DLD1 (cell line): ENCODE data around the gene STPG1.

Source experiments
- in situ Hi-C: cut with HindIII; loops from 2 replicates; pipeline ENCODE4 v1.10.0; 2017; ENCODE audit warnings: low sequenced_read_pairs

STPG1 gene

GRCh38 chr1:24322470-24323177, 91.0 kb downstream of the STPG1 start:
- in situ Hi-C loops, result loop anchor here (25.0 kb wide), 1 partner anchor 90 kb away; the partner anchor contains the start of genes NIPAL3 and STPG1

DNA sequence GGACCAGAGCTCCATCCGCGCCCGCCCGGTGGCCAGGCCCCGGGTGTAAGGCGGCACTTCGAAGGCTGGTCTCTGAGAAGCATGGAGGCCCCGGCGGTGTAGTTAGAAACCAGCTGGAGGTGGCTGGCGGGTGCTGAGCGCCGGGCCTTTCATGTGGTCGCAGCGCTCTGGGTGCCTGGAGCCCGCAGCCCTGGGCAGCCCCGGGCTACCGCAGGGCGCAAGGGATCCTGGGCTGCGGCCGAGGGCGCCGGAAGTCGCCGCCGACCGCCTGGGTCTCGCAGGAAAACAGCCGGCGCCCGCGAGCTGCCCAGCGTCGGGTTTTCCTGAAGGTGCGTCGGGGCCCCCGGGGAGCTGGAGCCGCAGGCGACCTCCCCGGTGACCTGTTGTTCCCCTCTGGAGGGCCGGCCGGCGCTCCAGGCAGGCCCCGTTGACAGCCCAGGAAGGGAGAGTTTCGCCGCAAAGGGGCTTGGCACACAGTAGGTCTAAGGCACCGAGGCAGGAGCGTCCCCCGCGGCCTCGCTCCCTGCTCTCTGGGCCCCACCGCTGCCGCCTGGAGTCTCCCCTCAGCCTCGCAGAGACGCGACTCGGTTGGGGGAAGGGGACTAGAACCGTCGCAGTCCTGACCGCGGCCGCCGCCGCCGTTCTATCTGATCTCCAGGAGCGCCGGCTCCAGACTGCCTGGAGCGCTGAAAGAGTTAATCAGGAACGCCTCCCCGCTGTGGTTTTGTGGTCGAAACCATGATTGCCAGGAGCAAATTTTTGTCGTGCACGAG, 91.7 kb downstream of the STPG1 start:
- in situ Hi-C loops, result loop anchor here (25.0 kb wide), 1 partner anchor 90 kb away; the partner anchor contains the start of genes NIPAL3 and STPG1

DNA sequence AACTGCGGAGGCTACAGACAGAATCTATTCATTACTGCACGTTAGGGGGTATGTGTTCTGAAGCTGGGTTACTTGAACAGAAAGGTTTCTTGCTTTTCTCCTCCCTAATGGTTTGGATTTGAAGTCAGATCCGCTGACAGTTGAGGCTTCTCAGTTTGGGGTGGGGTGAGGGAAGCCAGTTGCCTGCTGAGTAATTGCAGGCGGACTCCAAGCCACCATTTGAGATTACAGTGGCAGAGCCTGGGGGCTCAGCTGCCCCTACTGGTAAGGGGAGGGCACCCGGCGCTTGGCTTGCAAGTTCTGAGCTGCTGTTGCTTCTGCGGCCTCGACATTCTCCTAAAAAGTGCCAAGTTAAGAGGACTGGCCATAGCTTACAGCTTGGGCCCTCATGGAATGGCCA, 92.5 kb downstream of the STPG1 start:
- in situ Hi-C loops, result loop anchor here (25.0 kb wide), 1 partner anchor 91 kb away; the partner anchor contains the start of genes NIPAL3 and STPG1

- in situ Hi-C loops, result loop anchor here (10.0 to 25.0 kb wide), 2 partner anchors 92 to 125 kb away; partner anchors contain the start of genes NIPAL3 and STPG1
Observed at GRCh38 chr1:24319962-24320361, 93.6 kb downstream of the STPG1 start.

GRCh38 chr1:24319312-24319863, 94.2 kb downstream of the STPG1 start, which contains the start of gene GRHL3:
Gene GRHL3 (plus strand): TSS chr1:24319357. CDS start chr1:24319552, 195 bp downstream.
- in situ Hi-C loops, result loop anchor here (10.0 to 25.0 kb wide), 2 partner anchors 93 to 125 kb away; partner anchors contain the start of genes NIPAL3 and STPG1

GRCh38 chr1:24318615-24319311, 94.8 kb downstream of the STPG1 start:
- in situ Hi-C loops, result loop anchor here (10.0 to 25.0 kb wide), 2 partner anchors 94 to 124 kb away; partner anchors contain the start of genes NIPAL3 and STPG1

DNA sequence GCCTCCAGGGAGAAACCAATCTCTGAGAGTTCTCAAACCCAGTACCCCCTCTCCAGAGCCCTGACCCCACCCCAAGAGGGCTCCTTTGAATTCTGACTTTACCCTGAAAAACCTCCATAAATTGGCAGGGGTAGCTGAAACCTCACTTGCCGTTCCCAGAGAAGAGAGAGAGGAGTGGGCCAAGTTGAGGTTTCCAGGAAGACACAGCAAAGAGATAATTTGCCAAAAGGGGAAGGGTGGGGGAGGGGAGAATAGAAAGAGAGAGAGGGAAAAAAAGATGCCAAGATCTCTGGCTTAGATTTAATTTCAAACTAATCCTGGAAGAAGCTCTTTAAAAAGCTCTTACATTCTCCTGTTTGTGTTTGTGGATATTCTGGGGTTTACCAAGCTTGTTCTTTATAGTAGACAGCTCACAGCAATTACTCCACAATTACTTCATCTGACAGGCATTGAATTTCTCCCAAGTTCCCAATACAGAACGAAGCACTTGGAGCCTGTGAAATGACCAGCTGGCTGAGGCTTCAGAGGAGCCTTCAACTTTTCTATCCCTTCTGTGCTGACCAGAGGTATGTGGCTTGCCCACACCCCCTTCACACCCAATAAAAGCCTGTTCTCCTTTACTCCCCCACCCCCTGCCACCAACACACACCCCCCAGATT, 95.5 kb downstream of the STPG1 start:
- in situ Hi-C loops, result loop anchor here (10.0 to 25.0 kb wide), 2 partner anchors 94 to 123 kb away; partner anchors contain the start of genes NIPAL3 and STPG1

DNA sequence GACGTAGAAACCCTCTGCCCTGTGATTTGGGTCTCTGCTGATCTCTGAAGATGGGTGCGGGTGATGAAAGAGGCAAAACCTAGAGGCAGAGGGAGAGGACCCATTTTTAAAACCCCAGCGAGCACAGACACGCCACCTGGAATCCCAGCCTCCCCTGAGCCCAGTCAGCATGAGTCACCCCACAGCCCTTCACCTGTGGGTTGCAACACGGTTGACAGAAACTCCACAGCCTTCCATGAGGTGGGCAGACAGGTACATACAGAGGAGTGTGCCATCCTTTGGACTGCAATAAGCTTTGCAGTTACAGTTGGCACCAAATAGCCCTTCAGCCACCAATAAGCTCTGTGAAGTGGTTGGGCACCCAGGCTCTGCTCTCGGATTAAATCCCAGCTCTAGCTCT, 96.5 kb downstream of the STPG1 start:
- in situ Hi-C loops, result loop anchor here (10.0 to 25.0 kb wide), 2 partner anchors 95 to 122 kb away; partner anchors contain the start of genes NIPAL3 and STPG1

- in situ Hi-C loops, result loop anchor here (10.0 to 25.0 kb wide), 2 partner anchors 96 to 122 kb away; partner anchors contain the start of genes NIPAL3 and STPG1
Observed at GRCh38 chr1:24316645-24317044, 96.9 kb downstream of the STPG1 start.

DNA sequence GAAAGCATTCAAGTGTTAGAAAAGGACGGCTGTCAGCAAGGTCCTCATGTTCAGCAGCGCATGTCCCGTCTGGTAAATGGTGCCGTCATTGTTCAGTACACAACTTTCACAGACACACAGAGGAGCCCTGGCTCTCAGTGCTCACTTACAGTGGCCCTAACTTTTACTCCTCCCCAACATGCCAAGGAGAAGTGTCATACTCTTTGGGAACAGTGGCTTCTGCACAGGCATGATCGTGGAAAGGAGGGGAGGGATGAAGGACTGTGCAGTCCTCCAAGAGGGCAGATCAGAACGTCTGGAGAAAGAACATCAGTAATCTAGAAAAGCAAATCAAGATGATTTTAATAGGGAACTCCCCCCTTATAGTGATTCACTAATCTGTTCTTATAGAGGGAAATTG, 98.2 kb downstream of the STPG1 start:
- in situ Hi-C loops, result loop anchor here (10.0 to 25.0 kb wide), 2 partner anchors 97 to 121 kb away; partner anchors contain the start of genes NIPAL3 and STPG1

GRCh38 chr1:24311741-24312140, 101.8 kb downstream of the STPG1 start:
- in situ Hi-C loops, result loop anchor here (10.0 to 25.0 kb wide), 2 partner anchors 101 to 117 kb away; partner anchors contain the start of genes NIPAL3 and STPG1

DNA sequence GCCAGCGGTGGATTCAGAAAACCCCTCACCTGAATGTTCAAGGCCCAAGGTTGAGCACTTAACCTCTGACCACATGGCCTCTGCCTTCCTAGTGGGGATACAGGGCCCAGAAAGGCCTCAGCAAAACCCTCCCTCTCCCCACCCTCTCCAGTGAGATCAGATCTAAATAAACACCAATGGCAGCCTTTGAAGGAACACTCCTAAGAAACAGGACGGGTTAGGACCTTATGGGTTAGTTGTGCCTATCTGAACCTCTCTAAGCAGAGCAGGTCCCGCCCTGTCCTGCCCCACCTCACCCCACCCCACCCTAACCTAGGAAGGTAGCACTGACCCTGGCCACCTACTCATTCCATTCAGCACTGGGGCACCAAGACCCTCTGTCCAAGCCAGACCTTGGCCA, 102.3 kb downstream of the STPG1 start:
- in situ Hi-C loops, result loop anchor here (10.0 to 25.0 kb wide), 2 partner anchors 101 to 116 kb away; partner anchors contain the start of genes NIPAL3 and STPG1

GRCh38 chr1:24309762-24310485, 103.7 kb downstream of the STPG1 start:
- in situ Hi-C loops, result loop anchor here (10.0 to 25.0 kb wide), 2 partner anchors 102 to 115 kb away; partner anchors contain the start of genes NIPAL3 and STPG1

DNA sequence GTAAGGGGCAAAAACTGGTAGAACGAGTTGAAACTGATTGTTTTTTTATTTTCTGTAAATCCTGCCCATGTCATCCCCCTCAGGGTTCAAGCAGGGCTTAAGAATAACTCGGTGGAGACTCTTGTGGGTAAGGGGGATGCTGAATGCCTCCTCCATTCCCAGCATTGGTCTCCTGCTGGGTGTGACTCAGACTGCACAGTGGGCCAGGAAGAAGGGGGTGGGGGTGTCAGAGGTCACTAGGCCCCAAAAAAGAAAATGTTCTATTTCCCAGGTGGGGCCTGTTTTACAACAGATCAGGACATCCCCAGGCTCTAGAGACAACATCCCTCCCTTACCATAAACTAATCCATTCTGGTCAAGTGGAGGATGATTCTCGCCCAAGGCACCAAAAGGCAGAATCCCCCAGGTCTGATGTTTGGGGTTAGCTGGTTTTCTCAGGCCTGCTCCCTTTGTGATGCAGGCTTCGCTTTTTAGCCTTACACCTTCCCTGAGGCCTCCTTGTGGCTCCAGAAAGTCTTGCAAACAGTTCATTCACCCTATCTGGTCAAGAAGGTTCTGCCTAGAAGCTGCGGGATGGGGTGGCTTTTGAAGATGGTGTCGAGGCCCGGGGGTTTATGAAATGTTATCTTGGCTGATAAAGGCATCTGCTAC, 105.1 kb downstream of the STPG1 start:
- in situ Hi-C loops, result loop anchor here (25.0 kb wide), 1 partner anchor 104 kb away; the partner anchor contains the start of genes NIPAL3 and STPG1
